GM12878 (cell line): ENCODE results near the gene ADGB.

ENCODE experiments used
- CREM ChIP-seq: IDR thresholded peaks from 2 replicates; pipeline ENCODE4 v1.6.1; 2014; ENCODE audit warnings: antibody characterized with exemption, low read depth
- CTCF ChIP-seq, 3 experiments: IDR thresholded peaks in 2 of 3; conservative IDR thresholded peaks in 1 of 3; 2 replicates each; pipeline ENCODE4 v1.5.1; 2011; ENCODE audit warnings: low read depth in 3 of 3, low read length in 3 of 3, mild to moderate bottlenecking in 3 of 3, control low read depth in 2 of 3, moderate library complexity in 2 of 3, inconsistent platforms in 1 of 3, mixed read lengths in 1 of 3; ENCODE audit not compliant: control insufficient read depth in 2 of 3, insufficient read depth in 1 of 3; ENCODE audit errors: extremely low read depth in 1 of 3
- EED ChIP-seq: sonication (generic); IDR thresholded peaks from 2 replicates; pipeline ENCODE4 v1.6.1; 2016; ENCODE audit warnings: antibody characterized with exemption, low read depth
- EZH2 ChIP-seq: IDR thresholded peaks from 2 replicates; pipeline ENCODE4 v1.6.1; 2012; ENCODE audit warnings: low read depth, mild to moderate bottlenecking, control low read depth, inconsistent platforms, low read length, borderline replicate concordance; ENCODE audit not compliant: control insufficient read depth
- FOXM1 ChIP-seq: IDR thresholded peaks from 2 replicates; pipeline ENCODE4 v1.6.1; 2012; ENCODE audit warnings: low read depth, mild to moderate bottlenecking, inconsistent platforms, low read length, moderate library complexity
- IRF5 ChIP-seq: fragments of 450-650 bp; IDR thresholded peaks from 2 replicates; pipeline ENCODE4 v1.6.1; 2017; ENCODE audit warnings: borderline replicate concordance
- NR2C2 ChIP-seq: IDR thresholded peaks from 2 replicates; pipeline ENCODE4 v1.6.1; 2011; ENCODE audit warnings: borderline replicate concordance, low read depth; ENCODE audit not compliant: control insufficient read depth, insufficient read length
- POLR2A ChIP-seq: IDR thresholded peaks from 2 replicates; pipeline ENCODE4 v1.6.1; 2011; ENCODE audit warnings: low read depth, mild to moderate bottlenecking, low read length
- POLR2AphosphoS5 ChIP-seq: IDR thresholded peaks from 2 replicates; pipeline ENCODE4 v1.6.1; 2011; ENCODE audit warnings: mild to moderate bottlenecking, low read length, inconsistent platforms
- RFX5 ChIP-seq: IDR thresholded peaks from 2 replicates; pipeline ENCODE4 v1.6.1; 2011; ENCODE audit warnings: low read depth, low read length, improper control_type of control experiment
- ZNF274 ChIP-seq: IDR thresholded peaks from one replicate; pipeline ENCODE4 v1.8.0; 2011; ENCODE audit not compliant: insufficient read length, insufficient read depth
- TF ChIP-seq, protein P1 (sequence below): fragments of 450-650 bp; IDR thresholded peaks from 2 replicates; pipeline ENCODE4 v1.6.1; 2017; ENCODE audit warnings: mild to moderate bottlenecking
- TF ChIP-seq, protein P2 (sequence below): IDR thresholded peaks from 2 replicates; pipeline ENCODE4 v1.6.1; 2011; ENCODE audit warnings: low read depth, low read length, improper control_type of control experiment, borderline replicate concordance

GRCh38 chr6:146795479-146796133 is 196.8 kb downstream of the ADGB start:
- TF ChIP-seq CTCF (IDR thresholded peaks at IDR 0.05 in 2 of 3, conservative IDR thresholded peaks at IDR 0.05 in 1 of 3; ENCODE audit: control insufficient read depth in 2 of 3, extremely low read depth in 1 of 3, insufficient read depth in 1 of 3, low read depth in 3 of 3, low read length in 3 of 3), result no peak
- TF ChIP-seq RFX5, result no peak
- no peak for TF ChIP-seq POLR2A
- no peak for TF ChIP-seq EZH2
- TF ChIP-seq ZNF274, result no peak
- TF ChIP-seq, protein P1, sequence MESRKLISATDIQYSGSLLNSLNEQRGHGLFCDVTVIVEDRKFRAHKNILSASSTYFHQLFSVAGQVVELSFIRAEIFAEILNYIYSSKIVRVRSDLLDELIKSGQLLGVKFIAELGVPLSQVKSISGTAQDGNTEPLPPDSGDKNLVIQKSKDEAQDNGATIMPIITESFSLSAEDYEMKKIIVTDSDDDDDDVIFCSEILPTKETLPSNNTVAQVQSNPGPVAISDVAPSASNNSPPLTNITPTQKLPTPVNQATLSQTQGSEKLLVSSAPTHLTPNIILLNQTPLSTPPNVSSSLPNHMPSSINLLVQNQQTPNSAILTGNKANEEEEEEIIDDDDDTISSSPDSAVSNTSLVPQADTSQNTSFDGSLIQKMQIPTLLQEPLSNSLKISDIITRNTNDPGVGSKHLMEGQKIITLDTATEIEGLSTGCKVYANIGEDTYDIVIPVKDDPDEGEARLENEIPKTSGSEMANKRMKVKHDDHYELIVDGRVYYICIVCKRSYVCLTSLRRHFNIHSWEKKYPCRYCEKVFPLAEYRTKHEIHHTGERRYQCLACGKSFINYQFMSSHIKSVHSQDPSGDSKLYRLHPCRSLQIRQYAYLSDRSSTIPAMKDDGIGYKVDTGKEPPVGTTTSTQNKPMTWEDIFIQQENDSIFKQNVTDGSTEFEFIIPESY, result no peak
- TF ChIP-seq IRF5, result no peak
- no peak for TF ChIP-seq POLR2AphosphoS5
- TF ChIP-seq NR2C2, result no peak
- TF ChIP-seq FOXM1, result no peak
- no peak for TF ChIP-seq CREM
- no peak for TF ChIP-seq EED
- TF ChIP-seq, protein P2, sequence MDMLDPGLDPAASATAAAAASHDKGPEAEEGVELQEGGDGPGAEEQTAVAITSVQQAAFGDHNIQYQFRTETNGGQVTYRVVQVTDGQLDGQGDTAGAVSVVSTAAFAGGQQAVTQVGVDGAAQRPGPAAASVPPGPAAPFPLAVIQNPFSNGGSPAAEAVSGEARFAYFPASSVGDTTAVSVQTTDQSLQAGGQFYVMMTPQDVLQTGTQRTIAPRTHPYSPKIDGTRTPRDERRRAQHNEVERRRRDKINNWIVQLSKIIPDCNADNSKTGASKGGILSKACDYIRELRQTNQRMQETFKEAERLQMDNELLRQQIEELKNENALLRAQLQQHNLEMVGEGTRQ, result no peak
